CD4-positive, alpha-beta T cell treated with Interleukin-4 for 4 hours (primary cell): ENCODE results near the gene CUL1.
"Not testable (repeated sequence)": the region's sequence is repeated elsewhere in the genome, so short reads cannot be mapped to it uniquely, and the experiment has no call there.

Source experiments
- DNase-seq: peaks from one replicate; pipeline ENCODE4 v3.0.0-alpha.2; 2020

CUL1 gene

GRCh38 chr7:148698007-148698396, 701 bp upstream of the CUL1 start:
- peak; percentile 10 for DNase-seq

DNA sequence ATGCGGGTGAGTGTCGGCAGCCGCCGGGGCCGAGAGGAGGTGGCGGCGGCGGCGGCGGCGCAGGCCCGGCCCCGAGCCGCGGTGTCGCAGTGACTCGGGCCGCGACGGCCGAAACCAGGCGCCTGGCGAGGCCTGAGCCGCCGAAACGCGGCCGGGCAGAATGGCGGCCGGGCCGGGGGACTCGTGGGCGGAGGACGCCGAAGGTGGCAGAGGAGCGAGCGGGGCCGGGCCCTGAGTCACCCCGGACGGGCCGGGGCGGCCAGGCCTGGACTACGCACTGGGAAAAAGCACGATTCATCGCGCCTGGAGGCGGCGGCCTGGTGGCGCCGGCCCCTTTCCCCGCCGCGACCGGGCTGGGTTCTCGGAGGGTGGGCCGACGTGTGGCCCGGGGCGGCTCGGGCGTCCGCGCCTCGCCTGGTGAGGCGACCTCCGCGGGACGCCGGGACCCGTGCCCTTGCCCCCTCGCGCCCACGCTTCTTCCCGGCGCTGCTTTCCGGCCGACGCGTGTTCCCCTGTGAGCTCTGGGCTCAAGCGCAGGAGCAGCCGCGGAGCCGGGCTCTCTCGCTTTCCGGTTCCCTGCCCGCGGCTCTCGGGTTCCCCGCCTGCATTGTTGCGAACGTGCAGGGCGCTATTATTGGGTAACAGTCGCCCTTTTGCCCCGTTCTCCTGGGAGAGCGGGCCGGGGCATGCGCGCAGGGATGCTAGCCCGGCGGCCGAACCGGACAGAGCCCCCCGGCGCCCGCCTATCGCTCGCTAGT, 500 bp downstream of the CUL1 start:
- DNase-seq = peak; percentile 38

DNA sequence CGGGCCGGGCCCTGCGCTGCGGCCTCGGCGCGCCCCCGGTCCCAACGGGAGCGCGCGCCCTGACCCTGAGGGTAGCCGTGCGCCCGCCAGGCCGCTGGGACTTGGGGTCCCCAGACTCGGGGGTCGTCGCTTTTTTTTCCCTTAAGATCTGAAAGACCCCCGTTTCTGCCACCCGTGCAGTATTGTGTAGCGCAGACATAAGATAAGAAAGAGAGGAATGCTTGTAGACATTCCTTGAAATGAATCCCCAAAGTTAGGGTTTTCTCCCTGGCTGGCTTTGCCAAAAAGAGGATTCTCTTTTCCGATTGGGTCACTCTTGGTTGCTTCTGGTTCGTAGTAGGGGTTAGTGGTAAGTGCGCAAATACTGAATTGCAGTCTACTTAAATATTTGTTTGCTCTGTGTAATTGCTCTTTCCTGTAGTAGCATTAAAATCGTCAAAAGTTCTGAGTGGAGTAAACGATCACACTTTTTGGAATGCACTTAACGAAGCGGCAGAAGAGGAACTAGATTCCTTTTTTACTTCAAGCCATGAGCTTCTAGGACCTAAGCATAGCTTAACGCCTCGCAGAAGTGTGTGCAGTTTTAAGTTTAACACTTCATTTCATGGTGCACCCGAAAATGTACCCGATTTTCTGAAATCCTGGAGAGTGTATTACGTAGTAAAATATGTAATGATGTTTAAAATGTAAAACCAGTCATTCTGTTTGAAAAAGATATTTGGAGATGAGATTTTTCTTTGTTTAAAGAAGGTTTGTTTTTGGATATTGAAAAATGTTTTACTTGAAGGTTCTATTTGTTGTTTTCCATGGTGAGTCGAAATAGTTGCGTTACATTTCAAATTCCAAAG, 1.3 kb downstream of the CUL1 start:
- DNase-seq = no peak

DNA sequence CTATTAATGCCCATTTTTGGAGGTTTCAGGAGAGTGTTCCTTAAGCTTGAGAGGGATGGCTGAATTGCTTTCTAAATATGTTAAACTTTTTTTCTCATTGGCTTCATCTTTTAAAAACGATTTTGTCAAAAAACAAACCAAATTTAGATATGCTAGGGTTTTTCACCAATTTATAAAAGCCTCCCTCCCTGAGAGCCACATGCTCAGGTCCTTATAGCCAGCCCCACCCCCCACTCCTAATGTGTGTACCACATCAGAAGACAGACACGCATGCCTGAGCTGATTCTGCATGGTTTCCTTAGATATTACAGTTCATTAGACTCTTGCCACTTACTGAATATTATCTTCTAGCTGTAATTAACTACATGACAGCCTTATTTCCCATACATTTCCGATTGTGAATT, 2.0 kb downstream of the CUL1 start:
- peak; percentile 40 for DNase-seq

DNA sequence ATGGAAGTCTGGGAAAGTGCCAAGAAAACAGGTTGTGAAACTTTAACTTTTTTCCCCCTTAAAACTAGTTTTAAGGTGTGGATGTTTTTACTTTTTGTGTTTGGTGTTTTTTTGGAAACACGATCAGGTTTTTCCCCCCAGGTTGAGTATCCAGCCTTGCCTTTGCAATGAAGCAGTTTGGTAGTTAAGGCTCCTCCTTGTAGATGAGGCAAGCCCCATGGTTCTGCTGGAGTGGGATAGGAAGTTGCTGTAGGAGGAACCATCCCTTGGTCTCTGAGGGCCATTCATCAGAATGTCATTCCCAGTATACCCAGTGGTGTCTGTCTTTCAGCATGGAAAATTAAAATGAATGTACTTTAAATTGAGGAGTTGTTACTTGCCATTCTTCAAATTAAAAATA, 2.7 kb downstream of the CUL1 start:
- no peak for DNase-seq

- no peak for DNase-seq
Measured at GRCh38 chr7:148702876-148703670, 4.4 kb downstream of the CUL1 start.

DNA sequence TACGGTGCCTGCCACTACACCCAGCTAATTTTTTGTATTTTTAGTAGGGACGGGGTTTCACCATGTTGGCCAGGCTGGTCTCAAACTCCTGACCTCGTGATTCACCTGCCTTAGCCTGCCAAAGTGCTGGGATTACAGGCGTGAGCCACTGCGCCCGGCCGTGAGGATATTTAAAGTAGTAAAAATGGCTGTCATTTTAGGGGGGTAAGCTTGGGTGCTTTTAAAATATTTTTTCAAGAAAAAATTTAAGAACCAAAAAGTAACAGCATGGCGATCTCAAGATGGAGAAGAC, 4.9 kb downstream of the CUL1 start:
- not testable (repeated sequence) for DNase-seq

DNA sequence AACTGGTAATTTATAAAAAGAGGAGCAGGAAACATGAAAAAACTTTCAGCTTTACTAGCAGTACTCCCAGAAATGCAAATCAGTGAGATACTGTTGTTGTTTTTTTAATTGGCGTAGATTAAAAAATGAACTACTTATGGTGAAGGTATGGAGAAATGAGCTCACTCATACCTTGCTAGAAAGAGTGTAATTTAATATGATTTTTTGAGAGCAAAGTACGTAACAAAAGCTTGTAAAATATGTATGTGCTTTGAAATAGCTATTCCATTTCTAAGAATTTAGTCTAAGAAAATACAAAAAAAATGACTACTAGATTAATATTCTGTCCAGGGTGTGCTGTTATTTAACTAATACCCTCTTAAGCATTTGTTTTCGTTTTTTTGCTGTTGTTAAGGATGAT, 5.5 kb downstream of the CUL1 start:
- no peak for DNase-seq

- DNase-seq = no peak
Measured at GRCh38 chr7:148704970-148705369, 6.3 kb downstream of the CUL1 start.

GRCh38 chr7:148706368-148706767, 7.7 kb downstream of the CUL1 start:
- DNase-seq = no peak

DNA sequence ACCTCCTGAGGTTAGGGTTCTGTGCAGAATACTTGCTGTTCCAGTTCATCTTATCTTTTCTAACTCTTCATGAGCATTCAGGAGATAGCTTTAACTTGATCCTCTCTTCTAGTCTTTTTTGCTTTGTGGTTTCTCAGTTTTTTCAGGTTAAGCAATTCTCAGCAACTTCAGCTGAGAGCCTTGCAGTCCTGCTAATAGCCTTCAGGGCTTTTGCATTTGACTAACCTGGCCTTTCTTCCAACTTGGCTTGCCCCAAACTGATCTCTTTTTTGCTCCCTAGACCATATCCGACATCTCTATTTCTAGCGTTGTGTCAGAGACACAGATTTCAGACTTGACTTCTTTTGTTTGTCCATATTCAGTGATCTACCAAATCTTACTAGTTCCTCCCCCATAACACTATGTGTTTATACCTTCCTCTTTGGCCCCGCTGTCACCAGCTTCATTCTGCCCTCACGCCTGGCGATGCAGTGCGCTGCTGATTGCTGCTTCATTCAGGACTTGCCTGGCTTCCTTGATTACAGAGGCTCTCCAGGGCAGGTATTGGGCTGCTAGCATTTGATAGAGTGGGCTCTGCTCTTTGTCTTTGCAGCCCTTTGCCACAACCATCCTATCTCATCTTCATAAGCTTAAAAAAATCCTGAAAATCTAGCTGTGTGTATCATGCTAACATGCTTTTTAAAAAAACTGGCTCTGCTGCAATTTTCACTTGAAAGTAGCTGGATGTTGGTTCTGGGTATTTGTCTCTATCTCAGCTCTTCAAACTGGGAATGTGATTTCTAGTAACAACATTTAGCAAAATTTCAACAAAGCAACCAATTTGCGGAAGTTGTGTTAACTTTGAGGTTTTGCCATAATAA, 9.6 kb downstream of the CUL1 start:
- no peak for DNase-seq

GRCh38 chr7:148709014-148709413, 10.3 kb downstream of the CUL1 start:
- DNase-seq = no peak

DNA sequence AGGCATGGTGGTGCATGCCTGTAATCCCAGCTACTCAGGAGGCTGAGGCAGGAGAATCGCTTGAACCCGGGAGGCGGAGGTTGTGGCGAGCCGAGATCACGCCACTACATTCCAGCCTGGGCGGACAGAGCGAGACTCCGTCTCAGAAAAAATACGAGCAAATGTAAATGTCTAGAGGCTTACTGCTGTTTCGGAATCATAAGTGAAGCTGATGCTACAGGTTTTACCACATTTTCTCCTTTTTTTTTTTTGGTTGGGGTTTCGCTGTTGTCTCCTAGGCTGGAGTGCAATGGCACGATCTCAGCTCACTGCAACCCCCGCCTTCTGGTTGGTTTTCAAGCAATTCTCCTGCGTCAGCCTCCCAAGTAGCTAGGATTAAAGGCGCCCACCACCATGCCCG, 11.7 kb downstream of the CUL1 start:
- not testable (repeated sequence) for DNase-seq

DNA sequence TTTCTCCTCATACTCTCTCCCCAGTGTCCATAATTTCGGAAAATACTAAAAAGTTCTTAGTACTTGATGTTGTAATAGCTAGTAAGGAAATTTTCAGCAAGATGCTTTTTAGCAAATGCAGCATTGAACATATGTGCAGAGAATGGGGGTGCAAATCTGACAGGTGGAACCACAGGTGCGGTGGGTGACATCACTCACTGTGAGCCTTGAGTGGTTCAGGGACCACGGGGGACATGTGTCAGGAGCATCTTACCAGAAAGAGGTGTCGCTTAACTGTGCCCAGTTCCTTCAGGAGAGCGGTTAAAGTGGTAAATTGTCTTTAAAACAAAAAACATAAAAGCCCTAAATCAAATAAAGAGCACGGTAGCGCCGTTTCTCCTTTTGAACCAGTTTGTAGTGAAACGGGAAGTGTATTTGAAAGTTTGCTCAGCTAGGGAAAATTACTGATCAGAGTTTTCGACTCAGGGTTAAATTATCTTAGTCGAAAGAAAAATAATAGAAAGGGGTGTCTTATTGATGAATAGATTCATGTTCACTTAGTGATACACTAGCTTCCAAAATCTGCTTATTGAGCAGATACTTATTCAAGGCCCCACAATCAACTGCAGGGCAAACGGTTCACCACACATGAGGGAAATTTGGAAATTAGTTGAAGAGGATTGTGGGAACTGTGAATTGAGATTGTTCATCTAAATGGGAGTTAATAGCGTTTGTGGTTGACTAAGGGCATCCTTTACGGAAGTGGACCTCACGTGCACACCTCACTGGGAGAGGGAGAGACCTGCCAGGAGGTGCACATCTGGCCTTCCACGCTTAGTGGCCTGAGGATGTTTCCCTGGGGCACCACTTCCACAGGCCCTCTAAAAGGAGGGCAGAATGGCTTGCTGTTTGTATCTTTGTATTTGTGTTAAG, 12.7 kb downstream of the CUL1 start:
- DNase-seq = no peak

- no peak for DNase-seq
Measured at GRCh38 chr7:148712678-148713329, 14.1 kb downstream of the CUL1 start.

DNA sequence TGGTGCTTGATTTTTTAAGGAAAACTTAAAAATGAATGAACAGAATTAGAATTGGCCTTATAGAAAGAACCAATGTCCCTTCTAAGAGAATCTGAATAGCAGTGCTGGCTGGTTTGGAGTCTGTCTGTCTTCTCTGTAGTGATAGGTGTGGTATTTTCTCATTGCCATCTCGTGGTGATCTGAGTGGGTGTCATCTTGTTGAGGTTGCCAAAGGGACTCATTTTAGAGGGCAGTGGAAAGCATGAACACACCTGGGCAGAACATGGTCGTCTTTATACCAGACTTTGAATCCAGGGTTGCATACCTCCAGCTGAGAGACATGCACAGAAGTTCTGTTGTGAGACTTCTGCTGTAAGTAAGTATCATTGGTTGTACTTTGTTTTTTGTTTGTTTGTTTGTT, 15.8 kb downstream of the CUL1 start:
- no peak for DNase-seq

DNA sequence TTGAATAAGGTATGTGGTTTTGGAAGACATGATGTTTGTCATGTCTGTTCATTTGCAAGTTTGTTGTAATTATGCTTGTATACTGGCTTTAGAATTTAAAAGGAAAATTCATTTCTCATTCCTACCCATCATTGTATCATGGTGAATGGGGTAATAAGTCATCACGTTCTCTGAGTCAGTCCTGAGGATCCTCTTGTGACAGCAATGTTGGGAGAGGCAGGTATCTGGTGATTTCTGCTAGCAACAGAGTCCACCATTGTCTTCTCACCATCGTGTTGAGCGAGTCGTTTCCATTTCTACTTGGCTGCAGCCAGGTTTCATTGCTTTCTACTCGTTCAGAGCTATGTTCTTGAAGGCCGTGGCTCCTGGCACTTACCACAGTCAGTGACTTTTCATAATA, 16.3 kb downstream of the CUL1 start:
- no peak for DNase-seq

- DNase-seq = no peak
Measured at GRCh38 chr7:148717266-148717793, 18.6 kb downstream of the CUL1 start.

- DNase-seq = no peak
Measured at GRCh38 chr7:148718431-148718830, 19.7 kb downstream of the CUL1 start.

DNA sequence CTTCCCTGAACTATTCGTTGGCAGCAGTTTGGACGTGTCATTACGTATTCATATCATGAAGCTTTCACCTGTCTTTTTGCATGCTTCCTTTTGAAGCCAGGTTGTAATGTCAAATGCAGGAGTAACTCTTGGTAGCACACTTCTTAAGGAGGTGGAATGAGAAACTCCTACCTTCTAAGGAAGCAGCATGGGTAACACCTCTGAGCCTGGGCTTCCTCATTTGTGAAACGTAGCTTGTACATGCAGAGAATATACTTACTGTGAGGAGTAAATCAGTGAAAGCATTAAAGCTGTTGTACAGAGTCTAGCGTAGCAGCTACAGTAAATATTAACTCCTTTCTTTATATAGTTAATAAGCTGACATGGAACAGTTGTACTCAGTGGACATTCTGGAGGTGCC, 21.1 kb downstream of the CUL1 start:
- no peak for DNase-seq

DNA sequence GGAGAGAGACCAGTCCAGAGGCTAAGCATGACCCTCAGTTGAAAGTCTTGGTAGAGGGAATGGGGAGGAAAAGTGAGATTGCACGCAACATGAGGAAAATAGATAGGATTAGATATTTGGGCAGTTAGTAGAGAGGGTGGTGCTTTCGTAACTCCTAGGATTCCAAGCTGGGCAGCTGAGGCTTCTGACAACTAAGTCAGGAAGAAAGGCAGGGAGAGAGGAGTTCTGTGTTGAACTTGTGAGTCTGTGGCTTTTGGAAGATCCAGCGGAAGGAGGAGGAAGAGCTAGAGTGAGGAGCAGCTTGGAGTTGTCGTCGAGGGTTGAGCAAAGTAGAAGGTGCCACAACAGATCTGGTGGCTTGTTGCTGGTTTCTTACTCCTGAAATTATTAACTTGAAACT, 21.8 kb downstream of the CUL1 start:
- DNase-seq = no peak
